Measurements from ENCODE around the gene PPM1L. TPM values are rescaled to one million over a fixed set of nuclear protein-coding genes. Genes with fewer than 3 reads are reported as not detected.
A peak's percentile ranks its signal among the peaks of the same experiment; 100 is the strongest.

PPM1L gene
- total RNA-seq, 1 donor from 2014 or later, result 14.9 TPM

GRCh38 chr3:160796813-160797164 lies 40.8 kb downstream of the PPM1L start:
- intact Hi-C loops (cut with DNase I), result no loop called here
- H3K4me3 ChIP-seq, result no peak overlapping the region
- H3K27ac ChIP-seq, result peak overlapping the region; percentile 43
- DNase-seq (no peak), ATAC-seq (peak; percentile 88 to 91)
- H3K36me3 ChIP-seq, result no peaks in the 10 kb centered on the region
- no peak for TF ChIP-seq CTCF (IDR thresholded peaks at IDR 0.05)
- no peaks in the 10 kb centered on the region for H3K27me3 ChIP-seq (ENCODE audit: low read depth)
- H3K4me1 ChIP-seq, result peaks cover 8% of the 10 kb centered on the region
- H3K9me3 ChIP-seq, result no peaks in the 10 kb centered on the region

DNA sequence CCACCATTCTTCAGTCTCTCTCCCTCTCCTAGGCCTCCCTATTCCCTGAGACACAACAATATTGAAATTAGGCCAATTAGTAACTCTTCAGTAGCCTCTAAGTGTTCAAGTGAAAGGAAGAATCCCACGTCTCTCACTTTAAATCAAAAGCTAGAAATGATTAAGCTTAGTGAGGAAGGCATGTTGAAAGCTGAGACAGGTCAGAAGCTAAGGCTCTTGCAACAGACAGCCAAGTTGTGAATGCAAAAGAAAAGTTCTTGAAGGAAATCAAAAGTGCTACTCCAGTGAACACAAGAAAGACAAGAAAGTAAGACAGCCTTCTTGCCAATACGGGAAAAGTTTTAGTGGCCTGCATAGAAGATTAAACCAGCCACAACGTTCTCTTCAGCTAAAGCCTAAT lies 41.3 kb downstream of the PPM1L start:
- TF ChIP-seq CTCF (IDR thresholded peaks at IDR 0.05), result no peak
- no peaks in the 10 kb centered on the region for H3K36me3 ChIP-seq
- H3K9me3 ChIP-seq, result no peaks in the 10 kb centered on the region
- H3K4me1 ChIP-seq, result peaks cover 9% of the 10 kb centered on the region
- H3K27me3 ChIP-seq (ENCODE audit: low read depth), result no peaks in the 10 kb centered on the region
- ATAC-seq, result no peak
- no peak overlapping the region for H3K4me3 ChIP-seq
- DNase-seq, result no peak
- intact Hi-C loops (cut with DNase I), result no loop called here
- H3K27ac ChIP-seq, result no peak overlapping the region

GRCh38 chr3:160801386-160802118 lies 45.5 kb downstream of the PPM1L start:
- intact Hi-C loops (cut with DNase I), result no loop called here
- peak overlapping the region; percentile 22 for H3K4me3 ChIP-seq
- ATAC-seq, result peak; percentile 90 to 92

GRCh38 chr3:160804762-160805161 lies 48.7 kb downstream of the PPM1L start:
- ATAC-seq (no peak), DNase-seq (no peak)
- no peaks in the 10 kb centered on the region for H3K27me3 ChIP-seq (ENCODE audit: low read depth)
- H3K36me3 ChIP-seq, result no peaks in the 10 kb centered on the region
- H3K27ac ChIP-seq, result no peak overlapping the region
- H3K4me3 ChIP-seq, result no peak overlapping the region
- no peak for TF ChIP-seq CTCF (IDR thresholded peaks at IDR 0.05)
- H3K9me3 ChIP-seq, result no peaks in the 10 kb centered on the region
- intact Hi-C loops (cut with DNase I), result no loop called here
- H3K4me1 ChIP-seq, result peaks cover 16% of the 10 kb centered on the region

More at GRCh38 chr3:160801386-160802118, 45.5 kb downstream of the PPM1L start:
- H3K27ac ChIP-seq, result peak overlapping the region; percentile 67
- TF ChIP-seq CTCF (IDR thresholded peaks at IDR 0.05), result no peak
- no peaks in the 10 kb centered on the region for H3K27me3 ChIP-seq (ENCODE audit: low read depth)
- DNase-seq, result peak; percentile 49
- H3K36me3 ChIP-seq, result no peaks in the 10 kb centered on the region
- H3K9me3 ChIP-seq, result no peaks in the 10 kb centered on the region
- H3K4me1 ChIP-seq, result peaks cover 16% of the 10 kb centered on the region

- intact Hi-C loops (cut with DNase I), result no loop called here
- no peak overlapping the region for H3K4me3 ChIP-seq
- H3K9me3 ChIP-seq, result no peaks in the 10 kb centered on the region
- no peaks in the 10 kb centered on the region for H3K36me3 ChIP-seq
- no peak for DNase-seq
- no peaks in the 10 kb centered on the region for H3K27me3 ChIP-seq (ENCODE audit: low read depth)
- H3K27ac ChIP-seq, result no peak overlapping the region
- H3K4me1 ChIP-seq, result peaks cover 15% of the 10 kb centered on the region
- ATAC-seq, result no peak
- no peak for TF ChIP-seq CTCF (IDR thresholded peaks at IDR 0.05)
Observed at GRCh38 chr3:160806094-160806493, 50.1 kb downstream of the PPM1L start.
